ENCODE measurements around the gene B3GNT8.
"Not testable (repeated sequence)": the region's sequence is repeated elsewhere in the genome, so short reads cannot be mapped to it uniquely, and the experiment has no call there.

B3GNT8 gene

DNA sequence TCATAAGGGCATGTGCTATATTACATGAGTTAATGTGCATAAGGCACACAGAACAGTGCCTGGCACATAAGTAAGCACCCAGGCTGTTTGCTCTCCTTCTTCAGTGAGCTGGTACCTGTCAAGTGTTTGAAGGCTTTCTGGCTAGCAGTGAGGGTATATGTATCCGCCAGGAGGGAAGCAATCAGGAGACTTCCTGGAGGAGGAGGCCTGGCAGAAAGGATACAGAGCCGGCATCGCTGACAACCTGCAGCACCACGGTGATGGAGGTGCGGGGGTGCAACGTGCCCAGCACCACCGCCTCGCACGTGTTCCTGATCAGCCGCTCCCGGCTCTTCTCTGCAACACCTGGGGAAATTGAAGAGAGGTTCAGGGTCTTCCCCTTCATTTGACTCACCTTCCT, 35.6 kb downstream of the B3GNT8 start:
- DNase-seq (ENCODE audit: low read depth) = no peak

DNA sequence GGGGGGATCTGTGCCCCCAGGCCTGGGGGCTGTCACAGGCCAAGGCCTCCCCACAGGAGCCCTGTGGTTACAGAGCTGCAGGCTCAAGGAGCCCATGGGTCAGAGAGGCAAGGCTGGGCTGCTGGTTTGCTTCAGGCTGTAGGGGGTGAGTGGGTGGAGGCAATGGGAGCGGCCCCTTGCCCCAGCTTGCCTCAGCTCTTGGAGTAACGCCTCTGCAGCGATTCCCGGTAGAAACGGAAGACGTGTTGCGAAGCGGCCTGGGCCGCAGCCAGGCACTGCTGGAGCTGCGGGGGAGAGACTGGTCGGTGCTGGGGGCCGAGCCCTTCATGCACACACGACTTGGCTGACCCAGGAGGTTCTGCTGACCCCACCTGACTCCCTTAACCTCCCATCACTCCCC, 40.7 kb downstream of the B3GNT8 start:
- DNase-seq (ENCODE audit: low read depth) = no peak

DNA sequence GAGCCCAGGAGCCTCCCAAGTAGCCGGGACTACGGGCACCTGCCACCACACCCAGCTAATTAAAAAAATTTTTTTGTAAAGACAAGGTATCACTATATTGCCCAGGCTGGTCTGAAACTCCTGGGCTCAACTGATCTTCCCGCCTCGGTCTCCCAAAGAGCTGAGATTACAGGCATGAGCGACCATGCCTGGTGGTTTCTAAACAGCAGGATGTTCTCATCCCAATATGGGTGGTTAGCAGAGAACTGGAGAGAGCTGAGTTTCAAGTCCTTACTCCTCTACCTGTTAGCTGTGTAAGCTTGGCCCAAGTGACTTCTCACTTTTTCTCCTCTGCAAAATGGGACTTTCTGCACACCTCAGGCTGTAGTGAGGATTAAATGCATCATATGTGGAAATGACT, 42.8 kb downstream of the B3GNT8 start:
- DNase-seq (ENCODE audit: low read depth) = no peak

DNA sequence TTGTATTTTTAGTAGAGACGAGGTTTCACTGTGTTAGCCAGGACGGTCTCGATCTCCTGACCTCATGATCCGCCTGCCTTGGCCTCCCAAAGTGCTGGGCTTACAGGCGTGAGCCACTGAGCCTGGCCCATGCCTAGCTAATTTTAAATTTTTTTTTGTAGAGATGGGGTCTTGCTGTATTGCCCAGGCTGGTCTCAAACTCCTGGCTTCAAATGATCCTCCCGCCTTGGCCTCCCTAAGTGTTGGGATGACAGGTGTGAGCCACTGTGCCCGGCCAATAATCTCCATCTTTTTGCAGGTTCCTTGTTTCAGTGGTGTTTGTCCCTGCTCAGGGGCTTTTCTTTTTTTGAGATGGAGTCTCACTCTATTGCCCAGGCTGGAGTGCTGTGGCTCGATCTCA, 45.6 kb downstream of the B3GNT8 start:
- DNase-seq (ENCODE audit: low read depth) = not testable (repeated sequence)

DNA sequence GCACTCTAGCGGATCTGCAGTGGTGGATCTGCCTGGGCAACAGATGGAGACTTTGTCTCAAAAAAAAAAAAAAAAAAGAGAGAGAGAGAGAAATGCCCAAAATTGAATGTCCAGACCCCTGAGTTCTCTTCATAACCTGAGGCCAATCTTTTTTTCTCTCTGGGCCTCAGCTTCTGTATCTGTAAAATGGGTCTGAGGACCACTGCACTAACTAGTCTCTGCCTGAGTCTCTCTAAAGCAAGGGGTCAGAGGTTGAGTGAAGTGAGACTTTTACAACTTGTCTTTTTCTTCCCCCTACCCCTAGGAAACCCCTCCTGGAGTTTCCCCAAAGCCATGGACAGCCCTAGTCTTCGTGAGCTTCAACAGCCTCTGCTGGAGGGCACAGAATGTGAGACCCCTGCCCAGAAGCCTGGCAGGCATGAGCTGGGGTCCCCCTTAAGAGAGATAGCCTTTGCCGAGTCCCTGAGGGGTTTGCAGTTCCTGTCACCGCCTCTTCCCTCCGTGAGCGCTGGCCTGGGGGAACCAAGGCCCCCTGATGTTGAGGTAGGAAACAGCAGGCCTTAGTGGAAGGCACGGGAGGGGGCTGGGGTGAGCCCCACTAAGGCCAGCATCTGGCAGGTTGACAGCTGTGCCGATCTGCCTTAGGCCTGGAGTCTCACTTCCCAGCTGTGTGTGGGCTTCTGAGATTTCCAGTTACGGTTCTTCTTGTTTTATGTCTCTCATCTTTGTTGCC, 49.0 kb downstream of the B3GNT8 start:
- DNase-seq (ENCODE audit: low read depth) = no peak

DNA sequence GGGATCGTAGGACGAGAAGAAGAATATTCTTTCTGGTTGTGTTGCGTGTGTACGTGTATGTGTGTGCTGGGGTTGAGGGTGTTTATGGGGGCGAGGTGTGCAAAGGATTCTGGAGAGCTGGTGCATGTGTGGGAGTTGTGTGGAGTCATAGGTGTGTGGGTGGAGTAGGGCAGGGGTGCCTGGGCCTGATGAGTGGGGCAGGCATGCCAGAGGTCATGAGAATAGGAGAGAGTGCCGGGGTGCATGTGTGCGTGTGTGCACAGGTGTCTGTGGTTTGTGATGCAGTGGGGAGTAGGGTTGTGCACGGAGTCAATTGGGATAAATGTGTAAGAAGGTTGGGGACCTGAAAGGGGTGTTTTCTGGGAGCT, 50.2 kb downstream of the B3GNT8 start:
- no peak for DNase-seq (ENCODE audit: low read depth)

DNA sequence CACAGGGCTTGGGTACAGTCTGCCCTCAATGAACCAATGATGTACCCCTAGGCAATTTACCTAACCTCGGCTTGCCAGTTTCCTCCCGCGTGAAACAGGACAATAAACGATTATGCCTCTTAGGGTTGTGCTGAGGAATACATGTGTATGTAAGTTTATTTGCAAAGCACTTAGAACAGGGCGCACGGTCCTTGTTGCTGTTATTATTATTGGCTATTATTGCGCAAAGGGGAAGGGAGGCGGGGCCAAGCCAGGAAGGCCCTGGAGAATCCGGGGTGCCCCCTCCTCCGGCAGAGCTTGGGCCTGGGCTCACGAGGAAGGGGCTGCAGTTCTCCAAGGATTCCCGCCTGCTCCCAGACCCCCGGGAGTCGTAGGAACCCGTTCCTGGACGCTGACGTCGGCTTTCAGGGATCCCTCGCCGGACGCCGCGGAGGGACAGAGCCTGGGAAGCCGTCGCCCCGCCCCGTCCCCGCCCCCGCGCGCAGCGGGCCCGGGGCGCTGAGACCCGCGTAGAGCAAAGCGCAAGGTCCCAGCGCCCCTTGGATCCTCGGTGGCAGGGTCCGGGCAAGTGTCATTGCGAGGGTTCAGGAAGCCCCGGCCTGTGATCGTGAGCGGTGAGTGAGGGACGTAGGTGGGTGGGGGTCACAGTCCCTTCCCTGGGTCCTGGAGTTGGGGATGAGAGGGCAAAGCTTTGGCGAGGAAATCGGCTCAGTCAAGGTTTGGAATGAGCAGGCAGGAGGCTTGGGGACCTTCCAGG, 50.8 kb downstream of the B3GNT8 start, which contains the start of gene TMEM91:
TSS of gene TMEM91 (plus strand) at position 293 of the 757 bp plus-strand sequence. CDS start 1,777 bp downstream, outside the sequence.
- no peak for DNase-seq (ENCODE audit: low read depth)

All from stimulated activated CD8-positive, alpha-beta memory T cell treated with anti-CD3 and anti-CD28 coated beads, Interleukin-15, amount 100 ng/mL, for 1 hour (primary cell).